Activated gamma-delta T cell treated with anti-CD3 and anti-CD28 coated beads, Interleukin-2, amount 50 U/mL, for 16 hours (primary cell): Measurements from ENCODE around the gene ZNF69.
"Not testable (repeated sequence)": the region's sequence is repeated elsewhere in the genome, so short reads cannot be mapped to it uniquely, and the experiment has no call there.

ENCODE experiments used
- DNase-seq: peaks from one replicate; pipeline ENCODE4 v3.0.0-alpha.2; 2020; ENCODE audit warnings: low read depth

ZNF69 gene

GRCh38 chr19:11894851-11895250 is 7.3 kb downstream of the ZNF69 start:
- DNase-seq, result no peak

- no peak for DNase-seq
Observed at GRCh38 chr19:11902228-11902627, 14.6 kb downstream of the ZNF69 start.

GRCh38 chr19:11905928-11906327 is 18.3 kb downstream of the ZNF69 start:
- no peak for DNase-seq

GRCh38 chr19:11911937-11912336 is 24.4 kb downstream of the ZNF69 start:
- not testable (repeated sequence) for DNase-seq

GRCh38 chr19:11914417-11915051 is 27.0 kb downstream of the ZNF69 start:
- not testable (repeated sequence) for DNase-seq

DNA sequence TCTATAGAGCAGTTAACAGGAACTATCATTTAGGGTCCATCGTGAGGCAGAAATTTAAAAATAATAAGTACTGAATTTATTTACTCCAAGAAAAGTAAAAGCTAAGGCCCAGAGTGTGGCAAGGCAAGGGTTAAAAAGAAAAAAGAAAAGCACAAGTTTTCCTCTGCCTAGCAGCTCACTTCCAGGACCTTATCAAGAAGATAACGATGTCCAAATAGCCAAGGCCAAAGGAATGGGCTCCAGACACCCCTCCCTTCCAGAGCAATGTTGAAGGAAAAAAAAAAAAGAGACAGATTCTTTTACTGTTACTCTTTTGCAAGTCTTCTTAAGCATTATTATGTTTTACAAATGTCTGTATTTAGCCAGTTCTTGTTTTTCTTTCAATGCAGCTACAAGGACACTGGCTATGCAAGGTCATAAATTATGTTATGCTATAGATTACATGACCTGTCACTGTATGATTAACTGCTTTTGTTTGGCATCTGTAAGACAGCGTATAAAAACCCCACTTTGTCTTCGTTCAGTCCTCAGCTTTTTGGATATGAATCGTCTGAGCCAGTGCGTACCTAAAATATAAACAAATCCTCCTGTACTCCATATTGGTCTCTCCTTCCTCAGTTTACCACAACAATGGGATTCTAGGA is 34.4 kb downstream of the ZNF69 start:
- DNase-seq, result no peak

GRCh38 chr19:11924886-11925650 is 37.5 kb downstream of the ZNF69 start, which contains the start of gene ZNF700:
Gene ZNF700, plus strand, starts transcription at chr19:11925107. Its CDS starts 104 bp downstream, at chr19:11925211.
- DNase-seq, result peak; percentile 90

DNA sequence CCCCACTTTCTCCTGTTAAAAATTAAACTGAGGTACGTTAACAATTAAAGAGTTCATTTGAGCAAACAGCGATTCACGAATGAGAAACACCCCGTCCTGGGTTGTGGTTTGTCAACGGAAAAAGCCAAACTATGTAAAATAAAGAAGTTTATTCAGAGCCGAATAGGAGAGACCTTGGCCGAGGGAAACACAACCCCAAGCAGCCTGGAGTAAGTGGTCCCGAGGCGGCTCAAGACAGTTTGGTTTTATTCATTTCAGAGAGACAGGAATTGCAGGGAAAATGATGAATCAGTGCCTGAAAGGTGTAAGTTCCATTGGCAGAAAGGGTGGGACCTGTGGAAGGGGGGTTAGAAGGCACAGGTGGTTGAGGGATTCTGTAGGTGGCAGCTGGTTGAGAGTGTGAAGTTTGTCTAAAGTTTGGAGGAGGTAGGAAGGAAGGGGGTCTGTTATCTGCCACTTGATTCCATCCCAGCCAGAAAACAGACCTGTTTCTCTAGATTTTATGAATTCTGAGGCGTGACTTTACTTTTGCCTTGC is 38.1 kb downstream of the ZNF69 start:
- DNase-seq, result not testable (repeated sequence)

DNA sequence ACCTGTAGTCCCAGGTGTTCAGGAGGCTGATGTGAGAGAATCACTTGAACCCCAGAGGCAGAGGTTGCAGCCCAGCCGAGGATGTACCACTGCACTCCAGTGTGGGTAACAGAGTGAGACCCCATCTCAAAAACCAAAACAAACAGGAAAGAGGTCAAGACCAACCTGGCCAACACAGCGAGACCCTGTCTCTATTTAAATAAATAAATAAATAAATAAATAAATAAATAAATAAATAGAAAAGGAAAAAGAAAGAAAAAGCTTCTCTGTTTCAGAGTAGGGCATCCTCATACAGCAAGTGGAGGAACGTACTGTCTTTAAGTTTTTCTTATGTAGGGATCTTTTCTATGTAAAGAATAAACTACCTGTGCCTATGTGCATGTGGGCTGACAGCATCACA is 39.6 kb downstream of the ZNF69 start:
- DNase-seq, result no peak

DNA sequence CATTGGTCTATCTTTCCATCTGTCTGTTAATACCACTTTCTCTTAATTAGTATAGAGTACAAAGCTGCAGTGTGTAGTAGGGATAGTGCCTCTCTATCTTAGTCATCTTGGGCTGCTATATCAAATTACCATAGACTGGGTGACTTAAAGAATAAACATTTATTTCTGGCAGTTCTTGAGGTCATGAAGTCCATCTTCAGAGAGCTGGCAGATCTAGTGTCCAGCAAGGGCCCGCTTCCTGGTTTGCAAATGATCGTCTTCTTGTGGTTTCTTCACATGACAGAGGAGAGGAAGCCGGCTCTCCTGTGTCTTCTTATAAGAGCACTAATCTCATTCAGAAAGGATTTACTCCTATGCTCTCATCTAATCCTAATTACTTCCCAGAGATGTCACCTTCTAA is 43.5 kb downstream of the ZNF69 start:
- no peak for DNase-seq

DNA sequence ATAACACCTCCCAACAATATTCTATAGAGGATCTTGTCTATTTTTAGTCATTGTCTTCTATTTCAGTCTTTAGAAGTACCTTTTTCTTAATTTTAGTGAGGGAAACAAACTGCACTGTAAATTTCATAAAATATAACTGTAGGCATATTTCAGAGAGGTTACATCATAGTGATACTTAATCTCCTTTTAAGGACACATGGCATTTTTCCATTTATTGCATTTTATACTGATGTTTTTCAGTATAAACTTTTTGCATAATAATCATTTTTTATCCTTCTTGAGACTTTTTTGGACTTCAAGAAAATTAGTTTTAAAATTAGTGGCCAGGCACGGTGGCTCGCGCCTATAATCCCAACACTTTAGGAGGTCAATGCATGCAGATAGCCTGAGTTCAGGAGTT is 43.9 kb downstream of the ZNF69 start:
- no peak for DNase-seq

- DNase-seq, result not testable (repeated sequence)
Observed at GRCh38 chr19:11935829-11936228, 48.2 kb downstream of the ZNF69 start.

GRCh38 chr19:11938383-11938782 is 50.8 kb downstream of the ZNF69 start:
- not testable (repeated sequence) for DNase-seq

- DNase-seq, result not testable (repeated sequence)
Observed at GRCh38 chr19:11941361-11941887, 53.8 kb downstream of the ZNF69 start.

DNA sequence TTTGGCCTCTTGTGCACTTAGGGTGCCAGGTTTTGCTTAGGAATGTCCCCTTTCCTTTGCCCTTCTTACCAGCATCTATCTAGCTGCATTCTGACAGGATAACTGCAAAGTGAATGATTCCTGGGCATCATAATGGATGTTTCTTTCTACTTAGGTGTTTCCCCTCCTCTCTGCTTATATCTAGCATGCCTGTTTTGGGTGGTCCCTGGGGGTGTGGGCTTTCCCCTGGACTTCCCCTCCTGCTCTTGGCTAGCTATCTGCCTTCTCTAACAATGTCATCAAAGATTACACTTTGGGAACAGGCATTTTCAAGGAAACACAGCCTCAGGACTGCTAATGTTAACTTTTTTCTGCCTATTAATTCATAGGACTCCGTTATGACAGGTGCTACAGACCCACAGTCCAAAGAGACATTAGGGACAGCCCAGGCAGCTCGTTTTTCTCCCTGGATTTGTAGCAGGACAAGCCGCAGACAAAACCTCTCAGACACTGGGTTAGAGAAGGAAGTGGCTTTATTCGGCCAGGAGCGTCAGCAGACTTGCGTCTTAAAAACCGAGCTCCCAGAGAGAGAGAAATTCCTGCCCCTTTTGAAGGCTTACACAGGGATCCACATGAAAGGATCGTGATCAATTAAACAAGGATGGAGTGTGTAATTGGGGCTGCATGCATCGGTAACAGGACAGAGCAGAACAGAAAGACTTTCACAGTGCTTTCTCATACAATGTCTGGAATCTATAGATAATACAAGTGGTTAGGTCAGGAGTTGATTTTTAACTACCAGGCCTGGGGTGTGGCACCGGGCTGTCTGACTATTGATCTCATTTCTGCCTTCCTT is 54.6 kb downstream of the ZNF69 start:
- DNase-seq, result no peak

- no peak for DNase-seq
Observed at GRCh38 chr19:11942843-11943108, 55.2 kb downstream of the ZNF69 start.

- DNase-seq, result no peak
Observed at GRCh38 chr19:11944656-11945055, 57.1 kb downstream of the ZNF69 start.

- DNase-seq, result no peak
Observed at GRCh38 chr19:11948646-11949045, 61.1 kb downstream of the ZNF69 start.

DNA sequence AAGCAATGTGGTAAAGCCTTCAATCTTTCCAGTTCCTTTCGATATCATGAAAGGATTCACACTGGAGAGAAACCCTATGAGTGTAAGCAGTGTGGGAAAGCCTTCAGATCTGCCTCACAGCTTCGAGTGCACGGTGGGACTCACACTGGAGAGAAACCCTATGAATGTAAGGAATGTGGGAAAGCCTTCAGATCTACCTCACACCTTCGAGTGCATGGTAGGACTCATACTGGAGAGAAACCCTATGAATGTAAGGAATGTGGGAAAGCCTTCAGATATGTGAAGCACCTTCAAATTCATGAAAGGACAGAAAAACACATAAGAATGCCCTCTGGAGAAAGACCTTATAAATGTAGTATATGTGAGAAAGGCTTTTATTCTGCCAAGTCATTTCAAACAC is 61.6 kb downstream of the ZNF69 start:
- DNase-seq, result no peak

DNA sequence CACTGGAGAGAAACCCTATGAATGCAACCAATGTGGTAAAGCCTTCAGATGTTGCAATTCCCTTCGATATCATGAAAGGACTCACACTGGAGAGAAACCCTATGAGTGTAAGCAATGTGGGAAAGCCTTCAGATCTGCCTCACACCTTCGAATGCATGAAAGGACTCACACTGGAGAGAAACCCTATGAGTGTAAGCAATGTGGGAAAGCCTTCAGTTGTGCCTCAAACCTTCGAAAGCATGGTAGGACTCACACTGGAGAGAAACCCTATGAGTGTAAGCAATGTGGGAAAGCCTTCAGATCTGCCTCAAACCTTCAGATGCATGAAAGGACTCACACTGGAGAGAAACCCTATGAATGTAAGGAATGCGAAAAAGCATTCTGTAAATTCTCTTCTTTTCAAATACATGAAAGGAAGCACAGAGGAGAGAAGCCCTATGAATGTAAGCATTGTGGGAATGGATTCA is 62.1 kb downstream of the ZNF69 start:
- DNase-seq, result not testable (repeated sequence)

- no peak for DNase-seq
Observed at GRCh38 chr19:11950312-11950711, 62.7 kb downstream of the ZNF69 start.
